ENCODE measurements around the gene CDH13. TPM values are rescaled to one million over a fixed set of nuclear protein-coding genes. Genes with fewer than 3 reads are reported as not detected.
A peak's percentile ranks its signal among the peaks of the same experiment; 100 is the strongest.

CDH13 gene
- total and polyA plus RNA-seq, 2 donors (not counting 3 experiments of a cell fraction or from before 2014, with no cell fraction given), result 96.6 to 124 TPM

GRCh38 chr16:82699260-82699659 is 72.5 kb downstream of the CDH13 start:
- Histone ChIP-seq H3K79me2 (ENCODE audit: control insufficient read depth, insufficient read depth, low read length) (no peaks in the 10 kb centered on the region), H4K20me1 (replicated peaks; ENCODE audit: control insufficient read depth, extremely low read depth, insufficient read depth, low read length) (no peaks in the 10 kb centered on the region), H3K9me1 (replicated peaks; ENCODE audit: control insufficient read depth, extremely low read depth, insufficient read depth, low read length) (no peaks in the 10 kb centered on the region), H3K36me3 (ENCODE audit: control insufficient read depth in 2 of 2, extremely low read depth in 1 of 2, insufficient read depth in 2 of 2, low read length in 2 of 2) (no peaks in the 10 kb centered on the region), H3K9me3 (replicated peaks; ENCODE audit: control insufficient read depth, insufficient read depth, low read length) (no peaks in the 10 kb centered on the region), H3K4me1 (ENCODE audit: control insufficient read depth, extremely low read depth, insufficient read depth, low read length) (peaks cover 46% of the 10 kb centered on the region), H3K4me3 (replicated peaks in 1 of 3; ENCODE audit: insufficient read depth in 1 of 3, low read depth in 1 of 3, low read length in 3 of 3) (no peak overlapping the region), H3K27ac (ENCODE audit: insufficient read depth, low read depth, low read length) (peak overlapping the region; percentile 76), H3K27me3 (ENCODE audit: control insufficient read depth in 2 of 2, insufficient read depth in 2 of 2, low read length in 2 of 2) (no peaks in the 10 kb centered on the region), H3K4me2 (ENCODE audit: insufficient read depth, low read length) (peak overlapping the region; percentile 80), H2AFZ (ENCODE audit: low read depth, low read length) (peak overlapping the region; percentile 45), H3K9ac (replicated peaks; ENCODE audit: extremely low read depth, insufficient read depth, low read length) (peak overlapping the region; percentile 44)
- BruUV-seq (replicated peaks), result no TSS peak
- DNase-seq (ENCODE audit: low read depth, low spot score) (no peak), FAIRE-seq (no peak)
- TF ChIP-seq JUN (IDR thresholded peaks at IDR 0.05; ENCODE audit: borderline replicate concordance, insufficient read depth, insufficient read length, low read depth) (no peak), EZH2 (IDR thresholded peaks at IDR 0.05; ENCODE audit: borderline replicate concordance, low read depth, low read length, severe bottlenecking) (no peak), CTCF (IDR thresholded peaks at IDR 0.05; ENCODE audit: extremely low read depth in 1 of 2, insufficient read depth in 1 of 2, low read depth in 1 of 2, low read length in 2 of 2) (no peak), POLR2A (IDR thresholded peaks at IDR 0.05; ENCODE audit: low read depth, low read length) (no peak), GATA2 (IDR thresholded peaks at IDR 0.05; ENCODE audit: insufficient read depth, insufficient read length, low read depth, low read length) (no peak), POLR2AphosphoS5 (IDR thresholded peaks at IDR 0.05; ENCODE audit: insufficient read depth, low read depth, low read length) (no peak), MYC (IDR thresholded peaks at IDR 0.05; ENCODE audit: low read depth, low read length) (no peak), FOS (IDR thresholded peaks at IDR 0.05; ENCODE audit: borderline replicate concordance, insufficient read depth, low read length) (no peak)
- TF ChIP-seq, protein P1, sequence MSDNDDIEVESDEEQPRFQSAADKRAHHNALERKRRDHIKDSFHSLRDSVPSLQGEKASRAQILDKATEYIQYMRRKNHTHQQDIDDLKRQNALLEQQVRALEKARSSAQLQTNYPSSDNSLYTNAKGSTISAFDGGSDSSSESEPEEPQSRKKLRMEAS (IDR thresholded peaks at IDR 0.05; ENCODE audit: insufficient read depth, insufficient read length), result no peak
- intact Hi-C loops (cut with micrococcal nuclease), result loop anchor here (1.0 kb wide), 2 partner anchors 44 to 60 kb away; no protein-coding TSS in a partner anchor
- ChIA-PET CTCF (interaction anchor here (0.8 to 3.5 kb wide), 17 partner anchors 10 to 414 kb away, joined by 3 to 19 read pairs (median 5); no protein-coding TSS in a partner anchor), POLR2A (no interaction called here)
- dilution Hi-C loops (cut with MboI; ENCODE audit: extremely low pct_ligation_motif_present, low sequenced_read_pairs), result no loop called here

Measured in endothelial cell of umbilical vein (primary cell).